Subcutaneous adipose tissue (tissue), 4 donors: Measurements from ENCODE around the gene ACSF3. TPM values are rescaled to one million over a fixed set of nuclear protein-coding genes. Genes with fewer than 3 reads are reported as not detected.

ENCODE experiments used
- CTCF ChIP-seq: fragments of 450-650 bp; IDR thresholded peaks from one replicate; pipeline ENCODE4 v1.5.1; 2016; ENCODE audit warnings: low read depth, mild to moderate bottlenecking, control low read depth, antibody characterized with exemption, moderate library complexity
- total RNA-seq, 4 donors: library from RNA; depleted of rRNA; stranded (reverse); fragments of >200 nt; gene quantifications; one replicate each; pipeline ENCODE4 v1.1.0, GENCODE V29; 2016

Gene ACSF3
- total RNA-seq, 4 donors from 2014 or later: 17.4 to 40.1 (median 22.5) TPM

- no peak for TF ChIP-seq CTCF
Observed at GRCh38 chr16:89149386-89149785, 55.7 kb downstream of the ACSF3 start.

GRCh38 chr16:89150090-89150835 lies 56.6 kb downstream of the ACSF3 start:
- no peak for TF ChIP-seq CTCF

GRCh38 chr16:89150981-89151380 lies 57.3 kb downstream of the ACSF3 start:
- no peak for TF ChIP-seq CTCF

GRCh38 chr16:89152831-89153700 lies 59.4 kb downstream of the ACSF3 start:
- no peak for TF ChIP-seq CTCF

- no peak for TF ChIP-seq CTCF
Observed at GRCh38 chr16:89153848-89154271, 60.2 kb downstream of the ACSF3 start.

GRCh38 chr16:89154390-89155183 lies 60.9 kb downstream of the ACSF3 start:
- TF ChIP-seq CTCF: no peak
